Measurements from ENCODE around the gene TMBIM6.

TMBIM6 gene

DNA sequence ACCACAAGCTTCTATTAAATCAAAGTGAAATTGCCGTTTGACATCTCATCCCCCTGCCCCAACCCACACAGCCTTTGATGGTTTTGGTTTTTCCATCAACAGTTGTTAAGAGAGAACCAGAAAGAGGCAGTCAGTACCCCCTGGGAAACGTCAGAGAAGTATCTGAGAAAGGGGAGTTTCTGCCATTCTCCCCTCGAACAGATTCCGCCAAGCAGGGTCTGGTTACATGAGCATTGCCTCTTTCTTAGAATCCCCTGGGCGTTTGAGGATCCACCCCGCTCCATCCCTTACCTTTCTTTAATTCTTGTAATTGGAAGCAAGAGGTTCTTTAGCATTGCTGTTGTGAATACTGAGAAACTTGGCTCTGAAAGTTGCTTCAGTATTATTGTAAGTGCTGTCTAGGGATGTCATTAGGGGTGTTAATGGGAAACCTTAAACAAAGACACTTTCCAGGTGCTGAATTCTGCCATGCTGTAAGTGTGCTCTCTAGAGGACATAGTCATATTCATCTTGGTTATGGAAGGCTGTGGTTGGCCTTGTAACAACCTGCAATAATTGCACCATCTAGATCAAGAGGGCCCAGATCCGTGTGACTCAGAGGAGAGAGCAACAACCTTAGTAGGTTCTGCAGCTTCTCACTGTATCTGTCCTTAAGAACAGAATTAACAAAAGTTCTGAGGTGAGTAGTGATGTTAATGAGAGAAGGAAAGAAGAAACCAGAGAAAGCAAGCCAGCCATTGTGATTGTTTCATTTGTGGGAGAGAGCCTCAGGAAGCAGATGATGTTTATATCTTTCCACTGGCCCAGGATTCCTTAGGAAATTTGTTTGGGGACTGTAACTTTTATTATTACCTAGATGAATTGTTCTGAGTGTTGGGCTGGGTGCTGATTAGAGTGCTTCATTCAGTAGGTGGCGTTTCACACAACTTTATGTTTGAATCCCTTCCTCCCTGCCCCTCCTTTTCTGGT, 9.0 kb downstream of the TMBIM6 start (continued):
- TF ChIP-seq ZNF449 (tag by site-specific recombination; IDR thresholded peaks at IDR 0.05) (peak; percentile 72; the same call in 1 of the 2 replicates), KLF9 (tag by site-specific recombination; IDR thresholded peaks at IDR 0.05; ENCODE audit: low read depth) (no peak), ZNF121 (tag by site-specific recombination; IDR thresholded peaks at IDR 0.05) (no peak), ZNF692 (tag by site-specific recombination; IDR thresholded peaks at IDR 0.05) (peak; percentile 71; the same call in 1 of the 2 replicates), ZNF391 (tag by site-specific recombination; IDR thresholded peaks at IDR 0.05; ENCODE audit: borderline replicate concordance, low read depth) (no peak), ZNF335 (tag by site-specific recombination; conservative IDR thresholded peaks at IDR 0.05) (peak; percentile 24; the same call in 1 of the 2 replicates), ZNF518A (tag by site-specific recombination; conservative IDR thresholded peaks at IDR 0.05; ENCODE audit: low read depth) (0 out of 2 replicates have a peak, but pooled peaks have one; percentile 26), ZNF394 (tag by site-specific recombination; IDR thresholded peaks at IDR 0.05; ENCODE audit: borderline replicate concordance) (peak; percentile 43; the same call in 1 of the 2 replicates), IKZF3 (tag by site-specific recombination; IDR thresholded peaks at IDR 0.05) (peak; percentile 25), ZNF324 (tag by site-specific recombination; IDR thresholded peaks at IDR 0.05) (peak; percentile 58; the same call in 1 of the 2 replicates), PRDM1 (tag by site-specific recombination; IDR thresholded peaks at IDR 0.05) (peak; percentile 76; the same call in 1 of the 2 replicates), ZNF23 (tag by site-specific recombination; IDR thresholded peaks at IDR 0.05; ENCODE audit: borderline replicate concordance) (no peak), PRDM6 (tag by site-specific recombination; IDR thresholded peaks at IDR 0.05) (peak; percentile 71), ZNF366 (tag by site-specific recombination; conservative IDR thresholded peaks at IDR 0.05) (peak; percentile 76), ZBTB21 (tag by site-specific recombination; IDR thresholded peaks at IDR 0.05) (peak; percentile 20; the same call in 1 of the 2 replicates), ZNF660 (tag by site-specific recombination; IDR thresholded peaks at IDR 0.05) (peak; percentile 64; the same call in 1 of the 2 replicates)
- TF ChIP-seq, protein P1, sequence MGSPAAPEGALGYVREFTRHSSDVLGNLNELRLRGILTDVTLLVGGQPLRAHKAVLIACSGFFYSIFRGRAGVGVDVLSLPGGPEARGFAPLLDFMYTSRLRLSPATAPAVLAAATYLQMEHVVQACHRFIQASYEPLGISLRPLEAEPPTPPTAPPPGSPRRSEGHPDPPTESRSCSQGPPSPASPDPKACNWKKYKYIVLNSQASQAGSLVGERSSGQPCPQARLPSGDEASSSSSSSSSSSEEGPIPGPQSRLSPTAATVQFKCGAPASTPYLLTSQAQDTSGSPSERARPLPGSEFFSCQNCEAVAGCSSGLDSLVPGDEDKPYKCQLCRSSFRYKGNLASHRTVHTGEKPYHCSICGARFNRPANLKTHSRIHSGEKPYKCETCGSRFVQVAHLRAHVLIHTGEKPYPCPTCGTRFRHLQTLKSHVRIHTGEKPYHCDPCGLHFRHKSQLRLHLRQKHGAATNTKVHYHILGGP (tag by site-specific recombination; IDR thresholded peaks at IDR 0.05): peak; percentile 100
- TF ChIP-seq, protein P2, sequence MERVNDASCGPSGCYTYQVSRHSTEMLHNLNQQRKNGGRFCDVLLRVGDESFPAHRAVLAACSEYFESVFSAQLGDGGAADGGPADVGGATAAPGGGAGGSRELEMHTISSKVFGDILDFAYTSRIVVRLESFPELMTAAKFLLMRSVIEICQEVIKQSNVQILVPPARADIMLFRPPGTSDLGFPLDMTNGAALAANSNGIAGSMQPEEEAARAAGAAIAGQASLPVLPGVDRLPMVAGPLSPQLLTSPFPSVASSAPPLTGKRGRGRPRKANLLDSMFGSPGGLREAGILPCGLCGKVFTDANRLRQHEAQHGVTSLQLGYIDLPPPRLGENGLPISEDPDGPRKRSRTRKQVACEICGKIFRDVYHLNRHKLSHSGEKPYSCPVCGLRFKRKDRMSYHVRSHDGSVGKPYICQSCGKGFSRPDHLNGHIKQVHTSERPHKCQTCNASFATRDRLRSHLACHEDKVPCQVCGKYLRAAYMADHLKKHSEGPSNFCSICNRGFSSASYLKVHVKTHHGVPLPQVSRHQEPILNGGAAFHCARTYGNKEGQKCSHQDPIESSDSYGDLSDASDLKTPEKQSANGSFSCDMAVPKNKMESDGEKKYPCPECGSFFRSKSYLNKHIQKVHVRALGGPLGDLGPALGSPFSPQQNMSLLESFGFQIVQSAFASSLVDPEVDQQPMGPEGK (tag by site-specific recombination; IDR thresholded peaks at IDR 0.05): no peak
- TF ChIP-seq, protein P3, sequence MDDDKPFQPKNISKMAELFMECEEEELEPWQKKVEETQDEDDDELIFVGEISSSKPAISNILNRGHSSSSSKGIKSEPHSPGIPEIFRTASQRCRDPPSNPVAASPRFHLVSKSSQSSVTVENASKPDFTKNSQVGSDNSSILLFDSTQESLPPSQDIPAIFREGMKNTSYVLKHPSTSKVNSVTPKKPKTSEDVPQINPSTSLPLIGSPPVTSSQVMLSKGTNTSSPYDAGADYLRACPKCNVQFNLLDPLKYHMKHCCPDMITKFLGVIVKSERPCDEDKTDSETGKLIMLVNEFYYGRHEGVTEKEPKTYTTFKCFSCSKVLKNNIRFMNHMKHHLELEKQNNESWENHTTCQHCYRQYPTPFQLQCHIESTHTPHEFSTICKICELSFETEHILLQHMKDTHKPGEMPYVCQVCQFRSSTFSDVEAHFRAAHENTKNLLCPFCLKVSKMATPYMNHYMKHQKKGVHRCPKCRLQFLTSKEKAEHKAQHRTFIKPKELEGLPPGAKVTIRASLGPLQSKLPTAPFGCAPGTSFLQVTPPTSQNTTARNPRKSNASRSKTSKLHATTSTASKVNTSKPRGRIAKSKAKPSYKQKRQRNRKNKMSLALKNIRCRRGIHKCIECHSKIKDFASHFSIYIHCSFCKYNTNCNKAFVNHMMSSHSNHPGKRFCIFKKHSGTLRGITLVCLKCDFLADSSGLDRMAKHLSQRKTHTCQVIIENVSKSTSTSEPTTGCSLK (tag by site-specific recombination; IDR thresholded peaks at IDR 0.05): no peak
